WTC11 (cell line): ENCODE measurements around the gene PIK3CB. TPM values are rescaled to one million over a fixed set of nuclear protein-coding genes. Genes with fewer than 3 reads are reported as not detected.

ENCODE experiments used
- ATAC-seq: fragments of 200-7000 bp; cut with Tn5 transposase; 2 replicates; pipeline ENCODE4 v1.10.0; 2021; ENCODE audit warnings: mild to moderate bottlenecking, moderate library complexity
- CTCF ChIA-PET: fragments of 300-600 bp; sonication (Branson Sonifier 250); formaldehyde crosslinking; loops from one replicate; lab custom pipeline; 2021; ENCODE audit warnings: antibody characterized with exemption; lab: Charles Lee
- POLR2A ChIA-PET: fragments of 350-600 bp; sonication (Branson Sonifier 250); formaldehyde crosslinking; loops from one replicate; lab custom pipeline; 2021; ENCODE audit warnings: antibody characterized with exemption; lab: Charles Lee
- DNase-seq: peaks from one replicate; pipeline ENCODE4 v3.0.0; 2021; ENCODE audit warnings: low spot score
- H3K27ac Mint-ChIP-seq: 2 replicates; pipeline ENCODE4 v1.8.0; 2021; ENCODE audit warnings: mixed read lengths
- H3K27me3 Mint-ChIP-seq: 2 replicates; pipeline ENCODE4 v1.8.0; 2021; ENCODE audit warnings: low read depth, mild to moderate bottlenecking, moderate library complexity, mixed read lengths
- H3K36me3 Mint-ChIP-seq: 2 replicates; pipeline ENCODE4 v1.8.0; 2021; ENCODE audit warnings: mixed read lengths
- H3K4me1 Mint-ChIP-seq: 2 replicates; pipeline ENCODE4 v1.8.0; 2022; ENCODE audit warnings: mixed read lengths
- H3K4me3 Mint-ChIP-seq: 2 replicates; pipeline ENCODE4 v1.8.0; 2021; ENCODE audit warnings: mild to moderate bottlenecking, moderate library complexity, mixed read lengths
- H3K9me3 Mint-ChIP-seq: 2 replicates; pipeline ENCODE4 v1.8.0; 2021; ENCODE audit warnings: mixed read lengths
- ARID4B ChIP-seq: sonication (generic); formaldehyde crosslinking; IDR thresholded peaks from 2 replicates; pipeline ENCODE4 v1.8.0; 2023; ENCODE audit warnings: missing genetic modification reagents, mild to moderate bottlenecking, borderline replicate concordance
- E2F1 ChIP-seq: sonication (generic); formaldehyde crosslinking; IDR thresholded peaks from 2 replicates; pipeline ENCODE4 v1.8.0; 2022; ENCODE audit warnings: mild to moderate bottlenecking, missing genetic modification reagents
- E2F5 ChIP-seq: sonication (generic); formaldehyde crosslinking; IDR thresholded peaks from 2 replicates; pipeline ENCODE4 v1.8.1; 2022; ENCODE audit warnings: mild to moderate bottlenecking, moderate library complexity, missing genetic modification reagents
- ETV6 ChIP-seq: sonication (generic); formaldehyde crosslinking; IDR thresholded peaks from 2 replicates; pipeline ENCODE4 v1.8.1; 2022; ENCODE audit warnings: mild to moderate bottlenecking, missing genetic modification reagents
- FOXK1 ChIP-seq: sonication (generic); formaldehyde crosslinking; IDR thresholded peaks from 2 replicates; pipeline ENCODE4 v1.8.0; 2022; ENCODE audit warnings: mild to moderate bottlenecking, moderate library complexity, missing genetic modification reagents
- FOXP1 ChIP-seq: sonication (generic); formaldehyde crosslinking; IDR thresholded peaks from 2 replicates; pipeline ENCODE4 v1.8.0; 2022; ENCODE audit warnings: missing genetic modification reagents, mild to moderate bottlenecking, moderate library complexity, borderline replicate concordance
- GRHL2 ChIP-seq: fragments of 250-450 bp; sonication (Bioruptor Pico); IDR thresholded peaks from 2 replicates; pipeline ENCODE4 v1.8.0; 2022; ENCODE audit warnings: mild to moderate bottlenecking, moderate library complexity; ENCODE audit not compliant: insufficient replicate concordance, severe bottlenecking
- MYBL2 ChIP-seq: sonication (generic); formaldehyde crosslinking; IDR thresholded peaks from 2 replicates; pipeline ENCODE4 v1.8.1; 2023; ENCODE audit warnings: mild to moderate bottlenecking, moderate library complexity, missing genetic modification reagents
- SP1 ChIP-seq: sonication (generic); formaldehyde crosslinking; conservative IDR thresholded peaks from 2 replicates; pipeline ENCODE4 v1.8.1; 2022; ENCODE audit warnings: missing genetic modification reagents
- TCF7 ChIP-seq: sonication (generic); formaldehyde crosslinking; IDR thresholded peaks from 2 replicates; pipeline ENCODE4 v1.8.0; 2022; ENCODE audit warnings: mild to moderate bottlenecking, low read depth, missing genetic modification reagents, moderate library complexity
- ZNF232 ChIP-seq: sonication (generic); formaldehyde crosslinking; IDR thresholded peaks from 2 replicates; pipeline ENCODE4 v1.8.0; 2022; ENCODE audit warnings: mild to moderate bottlenecking, missing genetic modification reagents
- ZNF281 ChIP-seq: sonication (generic); formaldehyde crosslinking; IDR thresholded peaks from 2 replicates; pipeline ENCODE4 v1.8.0; 2023; ENCODE audit warnings: mild to moderate bottlenecking, missing genetic modification reagents
- ZNF416 ChIP-seq: fragments of 250-450 bp; sonication (Bioruptor Pico); IDR thresholded peaks from 2 replicates; pipeline ENCODE4 v1.9.0; 2021; ENCODE audit warnings: mild to moderate bottlenecking, inconsistent platforms
- ZNF423 ChIP-seq: fragments of 250-450 bp; sonication (Bioruptor Pico); IDR thresholded peaks from 2 replicates; pipeline ENCODE4 v2.1.2; 2022; ENCODE audit warnings: mild to moderate bottlenecking, moderate library complexity
- ZNF512 ChIP-seq: sonication (generic); formaldehyde crosslinking; IDR thresholded peaks from 2 replicates; pipeline ENCODE4 v1.8.1; 2022; ENCODE audit warnings: missing genetic modification reagents, borderline replicate concordance
- total RNA-seq: library from RNA; stranded (reverse); gene quantifications from 3 replicates; pipeline ENCODE4 v1.2.3, GENCODE V29; 2021

PIK3CB gene
- total RNA-seq, 1 experiment from 2014 or later, result 36.0 TPM

- DNase-seq, result no peak
- CTCF ChIA-PET, result no interaction called here
Observed at GRCh38 chr3:138873471-138874278, 38.9 kb upstream of the PIK3CB start.

GRCh38 chr3:138872632-138873031 is 37.9 kb upstream of the PIK3CB start:
- peaks cover 14% of the 10 kb centered on the region for H3K9me3 Mint-ChIP-seq
- H3K27me3 Mint-ChIP-seq, result no peaks in the 10 kb centered on the region
- H3K4me3 Mint-ChIP-seq, result no peak overlapping the region
- peaks cover 8% of the 10 kb centered on the region for H3K36me3 Mint-ChIP-seq
- POLR2A ChIA-PET, result no interaction called here
- no peak for TF ChIP-seq GRHL2 (CRISPR knock-in tag)
- no peak for TF ChIP-seq ZNF423 (CRISPR knock-in tag)
- no peak for TF ChIP-seq ZNF512 (CRISPR knock-in tag)
- no peak for TF ChIP-seq ZNF281 (CRISPR knock-in tag)
- TF ChIP-seq MYBL2 (CRISPR knock-in tag), result no peak
- TF ChIP-seq SP1 (CRISPR knock-in tag), result no peak
- TF ChIP-seq E2F1 (CRISPR knock-in tag), result no peak
- TF ChIP-seq FOXP1 (CRISPR knock-in tag), result no peak
- no peak for TF ChIP-seq ZNF416
- TF ChIP-seq ARID4B (CRISPR knock-in tag), result no peak
- H3K4me1 Mint-ChIP-seq, result peaks cover 2% of the 10 kb centered on the region; the same call in 1 of the 2 replicates
- no peak for DNase-seq
- CTCF ChIA-PET, result no interaction called here
- H3K27ac Mint-ChIP-seq, result no peak overlapping the region
- no peak for ATAC-seq

More at GRCh38 chr3:138873471-138874278, 38.9 kb upstream of the PIK3CB start:
- H3K27ac Mint-ChIP-seq, result no peak overlapping the region
- H3K36me3 Mint-ChIP-seq, result peaks cover 8% of the 10 kb centered on the region
- H3K9me3 Mint-ChIP-seq, result peaks cover 14% of the 10 kb centered on the region
- TF ChIP-seq ETV6 (CRISPR knock-in tag), result no peak
- no peak for TF ChIP-seq E2F5
- no peak for TF ChIP-seq FOXK1 (CRISPR knock-in tag)
- no peak for TF ChIP-seq ZNF232 (CRISPR knock-in tag)
- no peak for TF ChIP-seq TCF7 (CRISPR knock-in tag)
- POLR2A ChIA-PET, result no interaction called here
- no peak for ATAC-seq
- no peaks in the 10 kb centered on the region for H3K27me3 Mint-ChIP-seq
- no peak overlapping the region for H3K4me3 Mint-ChIP-seq
- H3K4me1 Mint-ChIP-seq, result peaks cover 2% of the 10 kb centered on the region; the same call in 1 of the 2 replicates
